GM12878 (cell line): ENCODE results near the gene NAALADL1. TPM values are rescaled to one million over a fixed set of nuclear protein-coding genes. Genes with fewer than 3 reads are reported as not detected.

Experiments
- ATAC-seq: fragments of 200-7000 bp; cut with Tn5 transposase; 3 replicates; pipeline ENCODE4 v1.9.1; 2020; ENCODE audit warnings: mild to moderate bottlenecking, moderate library complexity
- BruUV-seq: library from RNA; stranded (reverse); fragments of 400-500 nt; replicated peaks from 2 replicates; lab custom pipeline; 2021; lab: Mats Ljungman, UMichigan
- CTCF ChIA-PET: fragments of 300-600 bp; sonication (Branson Sonifier 250); formaldehyde crosslinking; extraction: SDS; loops from one replicate; lab custom pipeline; 2021; ENCODE audit warnings: inconsistent platforms; lab: Yijun Ruan, JAX
- POLR2A ChIA-PET: fragments of 350-600 bp; formaldehyde crosslinking; extraction: SDS; loops from one replicate; lab custom pipeline; 2021; ENCODE audit warnings: inconsistent platforms; lab: Charles Lee
- RAD21 ChIA-PET: fragments of 300-600 bp; sonication (Branson Sonifier 250); formaldehyde crosslinking; loops from one replicate; lab custom pipeline; 2023; ENCODE audit warnings: antibody characterized with exemption; ENCODE audit not compliant: unreplicated experiment; lab: Charles Lee
- SMC1A ChIA-PET: fragments of 300-600 bp; sonication (Branson Sonifier 250); formaldehyde crosslinking; loops from one replicate; lab custom pipeline; 2023; ENCODE audit not compliant: unreplicated experiment, uncharacterized antibody; lab: Charles Lee
- DNase-seq: peaks from one replicate; pipeline ENCODE4 v3.0.0-alpha.2; 2011; ENCODE audit warnings: low read depth, low spot score
- FAIRE-seq: peaks from 3 replicates; lab custom pipeline; 2011; peaks lifted over from hg19 to GRCh38; lab: Jason Lieb, UNC
- H2AFZ ChIP-seq: 2 replicates; pipeline ENCODE4 v1.6.0; 2011; ENCODE audit warnings: low read depth, low read length, control low read depth; ENCODE audit not compliant: control insufficient read depth
- H3K27ac ChIP-seq: 2 replicates; pipeline ENCODE4 v1.5.1; 2011; ENCODE audit warnings: control low read depth; ENCODE audit not compliant: control insufficient read depth, insufficient read depth
- H3K27me3 ChIP-seq, 2 experiments: replicated peaks in 1 of 2; 2 replicates each; pipeline versions ENCODE4 v1.6.0 to v1.6.1; 2011; ENCODE audit warnings: low read length in 1 of 2; ENCODE audit not compliant: control insufficient read depth in 2 of 2, insufficient read depth in 2 of 2
- H3K36me3 ChIP-seq, 2 experiments: 2 replicates each; pipeline ENCODE4 v1.5.1; 2011; ENCODE audit warnings: low read length in 1 of 2; ENCODE audit not compliant: control insufficient read depth in 2 of 2, insufficient read depth in 2 of 2
- H3K4me1 ChIP-seq: 2 replicates; pipeline ENCODE4 v1.6.1; 2011; ENCODE audit warnings: mild to moderate bottlenecking, low read length, moderate library complexity, mixed read lengths; ENCODE audit not compliant: control insufficient read depth, insufficient read depth
- H3K4me2 ChIP-seq: 2 replicates; pipeline ENCODE4 v1.6.0; 2011; ENCODE audit warnings: control low read depth; ENCODE audit not compliant: control insufficient read depth, insufficient read depth
- H3K4me3 ChIP-seq: fragments of 200-600 bp; sonication (generic); 2 replicates; pipeline ENCODE4 v1.5.1; 2016
- H3K79me2 ChIP-seq: 2 replicates; pipeline ENCODE4 v1.6.0; 2011; ENCODE audit warnings: low read length; ENCODE audit not compliant: control insufficient read depth, insufficient read depth
- H3K9ac ChIP-seq: 2 replicates; pipeline ENCODE4 v1.8.0; 2011; ENCODE audit warnings: low read length, control low read depth, mixed read lengths; ENCODE audit not compliant: control insufficient read depth, insufficient read depth
- H3K9me3 ChIP-seq: replicated peaks from 3 replicates; pipeline ENCODE4 v1.5.1; 2011; ENCODE audit warnings: mild to moderate bottlenecking, low read length; ENCODE audit not compliant: control insufficient read depth, insufficient read depth
- H4K20me1 ChIP-seq: 2 replicates; pipeline ENCODE4 v1.6.0; 2011; ENCODE audit not compliant: control insufficient read depth, insufficient read depth
- BCL11A ChIP-seq: IDR thresholded peaks from 2 replicates; pipeline ENCODE4 v1.6.1; 2011; ENCODE audit warnings: low read depth, low read length
- E2F8 ChIP-seq: fragments of 450-650 bp; IDR thresholded peaks from 2 replicates; pipeline ENCODE4 v1.6.1; 2018; ENCODE audit warnings: mild to moderate bottlenecking, low read depth, moderate library complexity; ENCODE audit not compliant: partially characterized antibody
- E4F1 ChIP-seq: fragments of 450-650 bp; IDR thresholded peaks from 2 replicates; pipeline ENCODE4 v1.6.1; 2018; ENCODE audit warnings: borderline replicate concordance, mild to moderate bottlenecking; ENCODE audit not compliant: partially characterized antibody
- MLLT1 ChIP-seq: fragments of 450-650 bp; IDR thresholded peaks from 2 replicates; pipeline ENCODE4 v1.6.1; 2016; ENCODE audit warnings: mild to moderate bottlenecking
- SKIL ChIP-seq: fragments of 450-650 bp; IDR thresholded peaks from 2 replicates; pipeline ENCODE4 v1.6.1; 2017; ENCODE audit warnings: mild to moderate bottlenecking, low read depth, inconsistent platforms; ENCODE audit not compliant: poor library complexity, severe bottlenecking
- SMARCA5 ChIP-seq: fragments of 450-650 bp; IDR thresholded peaks from 2 replicates; pipeline ENCODE4 v1.6.1; 2017; ENCODE audit warnings: mild to moderate bottlenecking
- TCF7 ChIP-seq: IDR thresholded peaks from 2 replicates; pipeline ENCODE4 v1.6.1; 2014; ENCODE audit warnings: antibody characterized with exemption, borderline replicate concordance
- WRNIP1 ChIP-seq: IDR thresholded peaks from 2 replicates; pipeline ENCODE4 v1.6.1; 2011; ENCODE audit warnings: low read depth, low read length, improper control_type of control experiment, borderline replicate concordance
- ZNF622 ChIP-seq: fragments of 450-650 bp; IDR thresholded peaks from 2 replicates; pipeline ENCODE4 v1.6.1; 2017; ENCODE audit warnings: mild to moderate bottlenecking, inconsistent platforms
- WGBS: methylation state at CpG from one replicate; pipeline ENCODE4 v1.1.6; 2016; ENCODE audit warnings: low lambda C conversion rate; ENCODE audit not compliant: insufficient replicate concordance, insufficient coverage; ENCODE audit errors: missing lambda C conversion rate; 5-methylcytosine and 5-hydroxymethylcytosine counted together
- in situ Hi-C: fragments of 300-500 bp; cut with MboI; formaldehyde crosslinking; loops from 9 replicates; pipeline ENCODE4 v1.14.3; 2018; ENCODE audit warnings: mixed read lengths
- intact Hi-C: fragments of 100-400 bp; cut with micrococcal nuclease; formaldehyde crosslinking; loops from one replicate; pipeline ENCODE4 v1.14.2; 2022; ENCODE audit not compliant: unreplicated experiment
- polyA plus RNA-seq, 11 experiments: library from polyadenylated mRNA; depleted of rRNA in 4 of 11; unstranded in 6 of 11; stranded (reverse) in 5 of 11; fragments of >200 nt; fragmentation: Nextera tagmentation in 4 of 11; fragmentation: Illumina TruSeq in 1 of 11; extraction: Ambion mirVana in 4 of 11; extraction: Trizol in 1 of 11; gene quantifications; 1 replicate in 1 of 11; 2 replicates in 10 of 11; pipeline versions ENCODE4 v1.2.1 to v1.2.3, GENCODE V29; 2011 to 2016; ENCODE audit warnings: inconsistent platforms in 2 of 11, missing spikeins in 2 of 11, low read depth in 1 of 11
- total RNA-seq, 4 experiments: library from RNA; depleted of rRNA in 3 of 4; stranded (reverse); fragments of >200 nt in 3 of 4; fragmentation: Illumina TruSeq in 1 of 4; extraction: Trizol in 1 of 4; gene quantifications; 2 replicates each; pipeline versions ENCODE4 v1.2.1 to v1.2.3, GENCODE V29; 2013 to 2021

The NAALADL1 gene
- total and polyA plus RNA-seq, 10 of the 15 experiments (the other 5 are each of a cell fraction or from before 2014, with no cell fraction given), result 0.77 to 5.5 (median 1.5) TPM

GRCh38 chr11:65077451-65077850 lies 19.1 kb upstream of the NAALADL1 start:
- H3K9me3 ChIP-seq, result no peaks in the 10 kb centered on the region
- POLR2A ChIA-PET, result interaction anchor here (1.2 kb wide), 2 partner anchors 43 to 49 kb away, joined by 3 read pairs; no protein-coding TSS in a partner anchor
- no peak overlapping the region for H3K4me3 ChIP-seq
- no peaks in the 10 kb centered on the region for H3K27me3 ChIP-seq
- H3K79me2 ChIP-seq, result peaks cover 42% of the 10 kb centered on the region
- DNase-seq (no peak), ATAC-seq (no peak), FAIRE-seq (no peak)
- TF ChIP-seq ZNF622 (no peak), E4F1 (no peak), TCF7 (no peak), MLLT1 (no peak), E2F8 (no peak), BCL11A (no peak), WRNIP1 (no peak), SKIL (no peak), SMARCA5 (no peak)
- no peaks in the 10 kb centered on the region for H4K20me1 ChIP-seq
- no TSS peak for BruUV-seq
- peaks cover 32% of the 10 kb centered on the region for H3K4me1 ChIP-seq
- in situ Hi-C loops (no loop called here), intact Hi-C loops (loop anchor here (5.0 kb wide), 1 partner anchor 35 kb away; the partner anchor contains the start of gene SAC3D1)
- H3K27ac ChIP-seq, result no peak overlapping the region
- H3K36me3 ChIP-seq, result peaks cover 5 to 13% of the 10 kb centered on the region in 2 experiments; a peak in 3 of 4 replicates
- WGBS, result 72% methylated on average over 4 of the region's 4 CpGs
- CTCF ChIA-PET, result interaction anchor here (1.0 to 2.2 kb wide), 2 partner anchors 38 to 65 kb away, joined by 3 to 4 read pairs; no protein-coding TSS in a partner anchor
- SMC1A ChIA-PET, result interaction anchor here (1.3 to 2.3 kb wide), 3 partner anchors 9 to 64 kb away, joined by 3 to 9 read pairs (median 3); no protein-coding TSS in a partner anchor
- H3K4me2 ChIP-seq, result no peak overlapping the region
- H3K9ac ChIP-seq, result no peak overlapping the region
- RAD21 ChIA-PET, result interaction anchor here (3.0 kb wide), 1 partner anchor 37 kb away, joined by 8 read pairs; the partner anchor contains the start of gene SAC3D1
- no peak overlapping the region for H2AFZ ChIP-seq
